HG03457 (cell line): ENCODE measurements around the gene VBP1.
A peak's percentile ranks its signal among the peaks of the same experiment; 100 is the strongest.
"Not testable (repeated sequence)": the region's sequence is repeated elsewhere in the genome, so short reads cannot be mapped to it uniquely, and the experiment has no call there.

Experiments used
- ATAC-seq: cut with Tn5 transposase; IDR thresholded peaks from one replicate; pipeline ENCODE4 v1.9.1; 2021; ENCODE audit warnings: moderate number of reproducible peaks; ENCODE audit not compliant: unreplicated experiment

VBP1 gene

GRCh38 chrX:155216179-155216939, at the start of gene VBP1:
VBP1 (plus strand) TSS chrX:155216460; CDS start chrX:155216483, 23 bp downstream.
- ATAC-seq = peak; percentile 92

GRCh38 chrX:155169881-155170280, 46.4 kb upstream of the VBP1 start:
- no peak for ATAC-seq

- no peak for ATAC-seq
Observed at GRCh38 chrX:155179346-155179997, 36.8 kb upstream of the VBP1 start.

- ATAC-seq = no peak
Observed at GRCh38 chrX:155188786-155189185, 27.5 kb upstream of the VBP1 start.

- no peak for ATAC-seq
Observed at GRCh38 chrX:155211208-155211607, 5.1 kb upstream of the VBP1 start.

- ATAC-seq = no peak
Observed at GRCh38 chrX:155213731-155214130, 2.5 kb upstream of the VBP1 start.

- ATAC-seq = peak; percentile 23
Observed at GRCh38 chrX:155215443-155216178, 649 bp upstream of the VBP1 start.

GRCh38 chrX:155216940-155217440, 730 bp downstream of the VBP1 start:
- no peak for ATAC-seq

- ATAC-seq = no peak
Observed at GRCh38 chrX:155218777-155219176, 2.5 kb downstream of the VBP1 start.

- no peak for ATAC-seq
Observed at GRCh38 chrX:155221351-155221750, 5.1 kb downstream of the VBP1 start.

GRCh38 chrX:155223746-155224145, 7.5 kb downstream of the VBP1 start:
- not testable (repeated sequence) for ATAC-seq

- ATAC-seq = no peak
Observed at GRCh38 chrX:155225774-155226173, 9.5 kb downstream of the VBP1 start.

GRCh38 chrX:155231163-155231562, 14.9 kb downstream of the VBP1 start:
- ATAC-seq = peak; percentile 61

GRCh38 chrX:155235891-155236290, 19.6 kb downstream of the VBP1 start:
- no peak for ATAC-seq

GRCh38 chrX:155237719-155238118, 21.5 kb downstream of the VBP1 start:
- ATAC-seq = no peak

- ATAC-seq = no peak
Observed at GRCh38 chrX:155242300-155242699, 26.0 kb downstream of the VBP1 start.

- ATAC-seq = no peak
Observed at GRCh38 chrX:155246748-155247147, 30.5 kb downstream of the VBP1 start.

GRCh38 chrX:155247497-155247896, 31.2 kb downstream of the VBP1 start:
- no peak for ATAC-seq

- ATAC-seq = no peak
Observed at GRCh38 chrX:155251391-155251790, 35.1 kb downstream of the VBP1 start.

- no peak for ATAC-seq
Observed at GRCh38 chrX:155259752-155260151, 43.5 kb downstream of the VBP1 start.

- ATAC-seq = no peak
Observed at GRCh38 chrX:155262970-155263754, 46.9 kb downstream of the VBP1 start.
